Umbilical cord (tissue), 2 donors: ENCODE results near the gene KCTD15. TPM values are rescaled to one million over a fixed set of nuclear protein-coding genes. Genes with fewer than 3 reads are reported as not detected.
A peak's percentile ranks its signal among the peaks of the same experiment; 100 is the strongest.

Source experiments
- DNase-seq: peaks from one replicate; pipeline ENCODE4 v3.0.0-alpha.2; 2015; ENCODE audit warnings: low spot score
- total RNA-seq: library from RNA; depleted of rRNA; stranded (reverse); fragments of >200 nt; gene quantifications from one replicate; pipeline ENCODE4 v1.2.3, GENCODE V29; 2014; ENCODE audit warnings: low replicate concordance; ENCODE audit not compliant: insufficient read depth

The KCTD15 gene
- total RNA-seq, 1 donor from 2014 or later: 110 TPM

GRCh38 chr19:33795370-33796163 lies 1.1 kb upstream of the KCTD15 start:
- peak; percentile 91 for DNase-seq

GRCh38 chr19:33797802-33798671 lies 1.4 kb downstream of the KCTD15 start:
- DNase-seq: peak; percentile 80

GRCh38 chr19:33798681-33799111 lies 2.0 kb downstream of the KCTD15 start:
- DNase-seq: peak; percentile 93

- DNase-seq: no peak
Measured at GRCh38 chr19:33799476-33799875, 2.8 kb downstream of the KCTD15 start.

GRCh38 chr19:33800012-33800680 lies 3.5 kb downstream of the KCTD15 start:
- DNase-seq: no peak

GRCh38 chr19:33801411-33801810 lies 4.7 kb downstream of the KCTD15 start:
- no peak for DNase-seq

GRCh38 chr19:33802001-33802400 lies 5.3 kb downstream of the KCTD15 start:
- no peak for DNase-seq

GRCh38 chr19:33802801-33803200 lies 6.1 kb downstream of the KCTD15 start:
- DNase-seq: no peak

- DNase-seq: no peak
Measured at GRCh38 chr19:33803383-33803782, 6.7 kb downstream of the KCTD15 start.

- peak; percentile 85 for DNase-seq
Measured at GRCh38 chr19:33804021-33804799, 7.5 kb downstream of the KCTD15 start.

- DNase-seq: no peak
Measured at GRCh38 chr19:33805313-33805712, 8.6 kb downstream of the KCTD15 start.

- DNase-seq: no peak
Measured at GRCh38 chr19:33805840-33806433, 9.3 kb downstream of the KCTD15 start.

GRCh38 chr19:33806434-33806881 lies 9.8 kb downstream of the KCTD15 start:
- DNase-seq: no peak

GRCh38 chr19:33808399-33808798 lies 11.7 kb downstream of the KCTD15 start:
- DNase-seq: no peak

GRCh38 chr19:33809960-33810359 lies 13.3 kb downstream of the KCTD15 start:
- DNase-seq: no peak

- no peak for DNase-seq
Measured at GRCh38 chr19:33810821-33811220, 14.2 kb downstream of the KCTD15 start.

- no peak for DNase-seq
Measured at GRCh38 chr19:33811246-33811645, 14.6 kb downstream of the KCTD15 start.

GRCh38 chr19:33811736-33812387 lies 15.2 kb downstream of the KCTD15 start:
- DNase-seq: peak; percentile 82

- peak; percentile 49 for DNase-seq
Measured at GRCh38 chr19:33812388-33813330, 16.0 kb downstream of the KCTD15 start.
